OCI-LY1 (cell line): Measurements from ENCODE around the gene TTC38.

Source experiments
- CTCF ChIP-seq: fragments of 200-600 bp; sonication (generic), shearing (Covaris generic); IDR thresholded peaks from 2 replicates; pipeline ENCODE4 v1.5.1; 2017; ENCODE audit warnings: mild to moderate bottlenecking, antibody characterized with exemption, low read length, moderate library complexity, mixed read lengths
- EZH2 ChIP-seq: fragments of 200-600 bp; sonication (generic), shearing (Covaris generic); IDR thresholded peaks from 2 replicates; pipeline ENCODE4 v1.8.0; 2017; ENCODE audit warnings: borderline replicate concordance, mixed run types, mild to moderate bottlenecking, antibody characterized with exemption, low read length, moderate library complexity, mixed read lengths

GRCh38 chr22:46272762-46273431, 5.1 kb downstream of the TTC38 start:
- TF ChIP-seq CTCF = no peak
- TF ChIP-seq EZH2 = no peak
